ENCODE data around the gene SFRP5. TPM values are rescaled to one million over a fixed set of nuclear protein-coding genes. Genes with fewer than 3 reads are reported as not detected.

Gene SFRP5
- total and polyA plus RNA-seq, 2 donors from 2014 or later: 0.22 to 0.31 TPM

GRCh38 chr10:97721871-97722780 is 49.7 kb downstream of the SFRP5 start:
- H3K27ac ChIP-seq (ENCODE audit: low read depth in 2 of 2, low read length in 2 of 2): no peak overlapping the region
- H3K27me3 ChIP-seq (ENCODE audit: control insufficient read depth, insufficient read depth, low read length): no peaks in the 10 kb centered on the region
- H3K9ac ChIP-seq (ENCODE audit: low read length in 3 of 3): no peak overlapping the region
- no peaks in the 10 kb centered on the region for H3K36me3 ChIP-seq (ENCODE audit: control insufficient read depth in 2 of 3, insufficient read depth in 3 of 3, low read length in 3 of 3)
- no peaks in the 10 kb centered on the region for H3K9me3 ChIP-seq (ENCODE audit: control insufficient read depth in 2 of 3, insufficient read depth in 1 of 3, low read length in 3 of 3)
- TF ChIP-seq, protein P1, sequence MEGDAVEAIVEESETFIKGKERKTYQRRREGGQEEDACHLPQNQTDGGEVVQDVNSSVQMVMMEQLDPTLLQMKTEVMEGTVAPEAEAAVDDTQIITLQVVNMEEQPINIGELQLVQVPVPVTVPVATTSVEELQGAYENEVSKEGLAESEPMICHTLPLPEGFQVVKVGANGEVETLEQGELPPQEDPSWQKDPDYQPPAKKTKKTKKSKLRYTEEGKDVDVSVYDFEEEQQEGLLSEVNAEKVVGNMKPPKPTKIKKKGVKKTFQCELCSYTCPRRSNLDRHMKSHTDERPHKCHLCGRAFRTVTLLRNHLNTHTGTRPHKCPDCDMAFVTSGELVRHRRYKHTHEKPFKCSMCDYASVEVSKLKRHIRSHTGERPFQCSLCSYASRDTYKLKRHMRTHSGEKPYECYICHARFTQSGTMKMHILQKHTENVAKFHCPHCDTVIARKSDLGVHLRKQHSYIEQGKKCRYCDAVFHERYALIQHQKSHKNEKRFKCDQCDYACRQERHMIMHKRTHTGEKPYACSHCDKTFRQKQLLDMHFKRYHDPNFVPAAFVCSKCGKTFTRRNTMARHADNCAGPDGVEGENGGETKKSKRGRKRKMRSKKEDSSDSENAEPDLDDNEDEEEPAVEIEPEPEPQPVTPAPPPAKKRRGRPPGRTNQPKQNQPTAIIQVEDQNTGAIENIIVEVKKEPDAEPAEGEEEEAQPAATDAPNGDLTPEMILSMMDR (IDR thresholded peaks at IDR 0.05; ENCODE audit: borderline replicate concordance, extremely low read depth, insufficient read depth): no peak
- DNase-seq: no peak
- intact Hi-C loops (cut with DNase I): no loop called here
- FAIRE-seq: no peak
- H3K4me3 ChIP-seq (ENCODE audit: low read length in 3 of 3): no peak overlapping the region
- peaks cover 0 to 9% (median 0%) of the 10 kb centered on the region in 3 donors for H3K4me1 ChIP-seq (ENCODE audit: control insufficient read depth in 2 of 3, insufficient read depth in 2 of 3, low read depth in 1 of 3, low read length in 3 of 3)

GRCh38 chr10:97719602-97720001 is 52.2 kb downstream of the SFRP5 start:
- H3K4me3 ChIP-seq (ENCODE audit: low read length in 3 of 3): no peak overlapping the region
- H3K4me1 ChIP-seq (ENCODE audit: control insufficient read depth in 2 of 3, insufficient read depth in 2 of 3, low read depth in 1 of 3, low read length in 3 of 3): peaks cover 0 to 9% (median 0%) of the 10 kb centered on the region in 3 donors
- TF ChIP-seq, protein P1 (IDR thresholded peaks at IDR 0.05; ENCODE audit: borderline replicate concordance, extremely low read depth, insufficient read depth): no peak
- intact Hi-C loops (cut with DNase I): no loop called here
- no peak overlapping the region for H3K27ac ChIP-seq (ENCODE audit: low read depth in 2 of 2, low read length in 2 of 2)
- FAIRE-seq (no peak), DNase-seq (no peak)
- no peaks in the 10 kb centered on the region for H3K36me3 ChIP-seq (ENCODE audit: control insufficient read depth in 2 of 3, insufficient read depth in 3 of 3, low read length in 3 of 3)
- no peaks in the 10 kb centered on the region for H3K27me3 ChIP-seq (ENCODE audit: control insufficient read depth, insufficient read depth, low read length)
- no peaks in the 10 kb centered on the region for H3K9me3 ChIP-seq (ENCODE audit: control insufficient read depth in 2 of 3, insufficient read depth in 1 of 3, low read length in 3 of 3)
- H3K9ac ChIP-seq (ENCODE audit: low read length in 3 of 3): no peak overlapping the region

DNA sequence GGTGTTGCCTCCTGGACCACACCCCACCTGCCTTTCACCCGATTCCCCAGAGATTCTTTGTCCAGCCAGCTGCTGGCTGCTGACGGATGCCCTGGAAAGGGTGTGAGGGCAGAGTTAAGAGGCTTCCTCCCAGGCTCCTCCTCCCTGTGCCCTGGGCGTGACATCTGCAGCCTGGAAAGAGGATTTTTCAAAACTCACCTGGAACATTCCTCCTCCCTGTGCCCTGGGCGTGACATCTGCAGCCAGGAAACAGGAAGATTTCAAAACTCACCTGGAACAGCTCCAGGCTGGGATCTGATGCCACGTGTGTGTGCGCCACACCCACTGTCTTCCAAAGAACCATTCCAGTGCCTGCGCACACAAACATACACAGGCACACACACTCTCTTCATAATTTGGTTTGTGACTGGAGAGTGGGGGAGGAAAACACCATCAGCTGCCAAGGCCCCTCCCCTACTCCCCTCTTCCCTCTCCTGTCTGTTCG is 53.1 kb downstream of the SFRP5 start:
- no peaks in the 10 kb centered on the region for H3K9me3 ChIP-seq (ENCODE audit: control insufficient read depth in 2 of 3, insufficient read depth in 1 of 3, low read length in 3 of 3)
- H3K27me3 ChIP-seq (ENCODE audit: control insufficient read depth, insufficient read depth, low read length): no peaks in the 10 kb centered on the region
- TF ChIP-seq, protein P1 (IDR thresholded peaks at IDR 0.05; ENCODE audit: borderline replicate concordance, extremely low read depth, insufficient read depth): no peak
- H3K4me3 ChIP-seq (ENCODE audit: low read length in 3 of 3): no peak overlapping the region
- H3K4me1 ChIP-seq (ENCODE audit: control insufficient read depth in 2 of 3, insufficient read depth in 2 of 3, low read depth in 1 of 3, low read length in 3 of 3): peaks cover 0 to 11% (median 0%) of the 10 kb centered on the region in 3 donors
- no peaks in the 10 kb centered on the region for H3K36me3 ChIP-seq (ENCODE audit: control insufficient read depth in 2 of 3, insufficient read depth in 3 of 3, low read length in 3 of 3)
- FAIRE-seq (no peak), DNase-seq (peak in 2 of 5 donors; percentile 17 to 92)
- H3K9ac ChIP-seq (ENCODE audit: low read length in 3 of 3): no peak overlapping the region
- intact Hi-C loops (cut with DNase I): no loop called here
- no peak overlapping the region for H3K27ac ChIP-seq (ENCODE audit: low read depth in 2 of 2, low read length in 2 of 2)
